Thoracic aorta endothelial cell (primary cell): ENCODE results near the gene PSME1. TPM values are rescaled to one million over a fixed set of nuclear protein-coding genes. Genes with fewer than 3 reads are reported as not detected.

Experiments used
- small RNA-seq: library from RNA; depleted of rRNA; stranded (forward); fragments of <200 nt; gene quantifications from one replicate; pipeline ENCODE3, GENCODE V24; 2012
- total RNA-seq: library from RNA; depleted of rRNA; stranded (reverse); fragments of >200 nt; gene quantifications from 2 replicates; pipeline ENCODE4 v1.2.3, GENCODE V29; 2012

PSME1 gene
- 86.7 and 90.6 TPM in 2 replicates for total RNA-seq

GRCh38 chr14:24135834-24136683 is at the start of gene PSME1:
PSME1 (plus strand) TSS chr14:24136194; CDS start chr14:24136263, 69 bp downstream.

GRCh38 chr14:24093901-24094840 is 41.8 kb upstream of the PSME1 start, which contains the start of gene PCK2:
PCK2 (plus strand) TSS chr14:24094311; CDS start chr14:24094406, 95 bp downstream.

GRCh38 chr14:24114532-24115421 is 21.2 kb upstream of the PSME1 start, which contains the start of the genes DCAF11 and NRL:
DCAF11 (plus strand) TSS chr14:24114777; CDS start chr14:24115595, 818 bp downstream.
NRL (minus strand) TSS chr14:24114949; CDS start chr14:24082848, 32,101 bp downstream.

GRCh38 chr14:24130380-24130716 is 5.6 kb upstream of the PSME1 start, which contains the start of gene FITM1:
FITM1 (plus strand) TSS chr14:24130659; CDS start chr14:24131564, 905 bp downstream.

GRCh38 chr14:24141097-24141880 is 5.3 kb downstream of the PSME1 start, which contains the start of gene EMC9:
EMC9 (minus strand) TSS chr14:24141591; CDS start chr14:24141304, 287 bp downstream.

GRCh38 chr14:24146453-24146977 is 10.5 kb downstream of the PSME1 start, which contains the start of gene PSME2:
PSME2 (minus strand) TSS chr14:24146610; CDS start chr14:24146581, 29 bp downstream.

GRCh38 chr14:24146978-24147760 is 11.2 kb downstream of the PSME1 start, which contains the start of gene RNF31:
RNF31 (plus strand) TSS chr14:24147498; CDS start chr14:24147699, 201 bp downstream.

GRCh38 chr14:24160850-24161804 is 25.1 kb downstream of the PSME1 start, which contains the start of gene IRF9:
IRF9 (plus strand) TSS chr14:24161265; CDS start chr14:24162145, 880 bp downstream.

GRCh38 chr14:24171422-24172260 is 35.6 kb downstream of the PSME1 start, which contains the start of gene REC8:
REC8 (plus strand) TSS chr14:24172080; CDS start chr14:24172553, 473 bp downstream.

Small RNA genes within 50 kb of the gene (small RNA-seq; reads per million reads assigned to genes)
- gene IPO4 = not detected
- gene IRF9 = 0.49 reads per million
- not detected for gene RNA5SP383

Other genes with a start within 250 kb of the PSME1 start
- 33.3 and 35.4 TPM in 2 replicates for gene DHRS4, start 182.4 kb upstream of the PSME1 start, total RNA-seq
- 11.1 and 12.2 TPM in 2 replicates for gene DHRS4L2, start 147.3 kb upstream of the PSME1 start, total RNA-seq
- 0.14 TPM in 1 of 2 replicates, not detected in the other for gene CARMIL3, start 84.2 kb upstream of the PSME1 start, total RNA-seq
- not detected in 2 replicates for gene CPNE6, start 64.6 kb upstream of the PSME1 start, total RNA-seq
- 6.6 and 11.2 TPM in 2 replicates for gene PCK2, start 41.9 kb upstream of the PSME1 start, total RNA-seq
- 35.8 and 36.3 TPM in 2 replicates for gene DCAF11, start 21.4 kb upstream of the PSME1 start, total RNA-seq
- gene NRL, start 21.2 kb upstream of the PSME1 start, total RNA-seq = 0.40 and 0.57 TPM in 2 replicates
- 0.27 TPM in 1 of 2 replicates, not detected in the other for gene FITM1, start 5.5 kb upstream of the PSME1 start, total RNA-seq
- 14.9 and 15.3 TPM in 2 replicates for gene EMC9, start 5.4 kb downstream of the PSME1 start, total RNA-seq
- gene PSME2, start 10.4 kb downstream of the PSME1 start, total RNA-seq = 76.7 and 77.1 TPM in 2 replicates
- gene RNF31, start 11.3 kb downstream of the PSME1 start, total RNA-seq = 42.4 and 54.4 TPM in 2 replicates
- 24.3 and 32.3 TPM in 2 replicates for gene IRF9, start 25.1 kb downstream of the PSME1 start, total RNA-seq
- 2.3 and 8.1 TPM in 2 replicates for gene REC8, start 35.9 kb downstream of the PSME1 start, total RNA-seq
- gene IPO4, start 52.6 kb downstream of the PSME1 start, total RNA-seq = 53.7 and 54.7 TPM in 2 replicates
- 52.5 and 61.0 TPM in 2 replicates for gene TM9SF1, start 59.2 kb downstream of the PSME1 start, total RNA-seq
- 0.13 TPM in 1 of 2 replicates, not detected in the other for gene TSSK4, start 69.5 kb downstream of the PSME1 start, total RNA-seq
- 29.4 and 35.6 TPM in 2 replicates for gene CHMP4A, start 77.3 kb downstream of the PSME1 start, total RNA-seq
- gene MDP1, start 79.9 kb downstream of the PSME1 start, total RNA-seq = 3.2 and 6.0 TPM in 2 replicates
- gene NEDD8, start 96.2 kb downstream of the PSME1 start, total RNA-seq = 118 and 150 TPM in 2 replicates
- 63.4 and 67.2 TPM in 2 replicates for gene GMPR2, start 96.7 kb downstream of the PSME1 start, total RNA-seq
- 50.8 and 52.1 TPM in 2 replicates for gene TINF2, start 106.4 kb downstream of the PSME1 start, total RNA-seq
- 1.1 and 1.2 TPM in 2 replicates for gene TGM1, start 127.0 kb downstream of the PSME1 start, total RNA-seq
- gene RABGGTA, start 135.4 kb downstream of the PSME1 start, total RNA-seq = 26.1 and 34.3 TPM in 2 replicates
- gene DHRS1, start 163.6 kb downstream of the PSME1 start, total RNA-seq = 10.1 and 10.9 TPM in 2 replicates
- gene NOP9, start 163.7 kb downstream of the PSME1 start, total RNA-seq = 31.8 and 34.1 TPM in 2 replicates
- gene CIDEB, start 171.8 kb downstream of the PSME1 start, total RNA-seq = 2.7 and 3.0 TPM in 2 replicates
- gene LTB4R2, start 173.9 kb downstream of the PSME1 start, total RNA-seq = 10.6 and 10.8 TPM in 2 replicates
- 2.9 and 4.7 TPM in 2 replicates for gene LTB4R, start 175.3 kb downstream of the PSME1 start, total RNA-seq
- 30.9 and 34.2 TPM in 2 replicates for gene ADCY4, start 198.9 kb downstream of the PSME1 start, total RNA-seq
- 2.1 and 5.8 TPM in 2 replicates for gene RIPK3, start 203.8 kb downstream of the PSME1 start, total RNA-seq
- 12.5 and 20.2 TPM in 2 replicates for gene NFATC4, start 232.0 kb downstream of the PSME1 start, total RNA-seq